Measurements from ENCODE around the gene AGMO. TPM values are rescaled to one million over a fixed set of nuclear protein-coding genes. Genes with fewer than 3 reads are reported as not detected.

The AGMO gene
- total RNA-seq, 2 donors from 2014 or later = 0.27 to 13.5 TPM

GRCh38 chr7:15367897-15368296 is 193.9 kb downstream of the AGMO start:
- Histone ChIP-seq H3K4me1 (replicated peaks) (no peaks in the 10 kb centered on the region), H3K36me3 (no peaks in the 10 kb centered on the region), H3K4me3 (no peak overlapping the region), H3K9me3 (no peaks in the 10 kb centered on the region), H3K27me3 (replicated peaks; ENCODE audit: insufficient read depth) (no peaks in the 10 kb centered on the region), H3K27ac (no peak overlapping the region)
- intact Hi-C loops (cut with DNase I) = no loop called here
- DNase-seq (ENCODE audit: low spot score) = no peak
- WGBS = 86% methylated on average over 3 of the region's 3 CpGs
- TF ChIP-seq POLR2A (IDR thresholded peaks at IDR 0.05) (no peak), CTCF (IDR thresholded peaks at IDR 0.05) (no peak), POLR2AphosphoS5 (IDR thresholded peaks at IDR 0.05) (no peak)

DNA sequence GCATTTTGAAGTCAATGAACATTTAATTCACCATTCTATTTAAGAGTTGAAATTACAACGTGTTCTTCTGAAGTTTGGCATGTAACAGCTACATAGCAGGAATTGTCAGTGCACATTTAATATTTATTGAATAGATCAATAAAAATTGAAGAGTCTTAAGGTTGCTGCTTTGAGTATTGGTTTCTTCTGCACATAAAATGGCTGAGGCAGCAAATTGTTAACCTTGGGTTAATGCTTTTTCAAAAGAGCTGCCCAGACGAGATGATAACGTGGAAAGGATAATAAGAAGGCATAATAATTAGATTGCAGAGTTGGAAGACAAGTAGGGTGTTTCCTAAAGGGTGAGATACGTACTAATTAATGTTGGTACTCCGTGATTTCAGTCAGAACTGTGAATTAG is 203.7 kb downstream of the AGMO start:
- H3K4me3 ChIP-seq = no peak overlapping the region
- no peak for DNase-seq (ENCODE audit: low spot score)
- no peaks in the 10 kb centered on the region for H3K9me3 ChIP-seq
- H3K27ac ChIP-seq = no peak overlapping the region
- no peaks in the 10 kb centered on the region for H3K36me3 ChIP-seq
- WGBS = 76% methylated on average over 5 of the region's 5 CpGs
- no peaks in the 10 kb centered on the region for H3K4me1 ChIP-seq (replicated peaks)
- no peak for TF ChIP-seq CTCF (IDR thresholded peaks at IDR 0.05)
- no peak for TF ChIP-seq POLR2AphosphoS5 (IDR thresholded peaks at IDR 0.05)
- TF ChIP-seq POLR2A (IDR thresholded peaks at IDR 0.05) = no peak
- intact Hi-C loops (cut with DNase I) = no loop called here
- no peaks in the 10 kb centered on the region for H3K27me3 ChIP-seq (replicated peaks; ENCODE audit: insufficient read depth)

DNA sequence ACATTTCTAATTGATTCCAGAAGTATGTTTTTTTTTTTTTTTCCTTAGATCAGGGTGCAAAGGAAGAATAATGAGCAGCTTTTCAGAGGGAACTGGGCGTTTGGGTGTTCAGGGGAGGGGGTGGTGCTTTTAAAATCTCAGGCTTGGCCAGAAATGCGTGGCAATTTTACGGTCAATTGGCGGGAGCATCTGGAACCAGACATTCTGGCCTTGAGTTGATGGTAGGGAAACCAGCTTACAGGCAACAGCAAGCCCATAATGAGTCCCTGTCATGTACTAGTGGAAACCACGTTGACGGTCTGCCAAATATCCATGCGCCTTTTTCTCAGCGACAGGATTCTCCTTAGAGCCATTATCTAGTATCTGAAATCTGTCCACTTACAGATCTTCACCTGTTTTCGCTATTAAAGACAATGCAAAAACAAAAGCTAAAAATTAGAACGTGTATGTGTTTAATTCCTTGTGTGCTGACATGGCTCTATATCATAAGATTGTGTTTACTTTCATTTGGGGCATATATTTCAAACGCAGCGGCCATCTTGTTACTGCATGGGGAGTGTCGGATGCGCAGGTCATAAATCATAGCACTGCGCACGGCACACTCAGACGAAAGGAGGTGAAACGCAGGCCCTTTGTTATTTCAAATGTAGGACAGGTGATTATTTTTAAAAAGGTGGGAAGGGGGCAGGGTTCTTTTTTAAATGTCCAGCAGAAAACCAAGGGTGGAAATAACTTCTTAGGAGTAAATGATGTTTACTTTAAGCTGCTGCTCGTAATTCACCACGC is 209.2 kb downstream of the AGMO start:
- no peak overlapping the region for H3K27ac ChIP-seq
- no peaks in the 10 kb centered on the region for H3K36me3 ChIP-seq
- 64% methylated on average over 20 of the region's 20 CpGs for WGBS
- no peaks in the 10 kb centered on the region for H3K4me1 ChIP-seq (replicated peaks)
- no peaks in the 10 kb centered on the region for H3K9me3 ChIP-seq
- no peaks in the 10 kb centered on the region for H3K27me3 ChIP-seq (replicated peaks; ENCODE audit: insufficient read depth)
- intact Hi-C loops (cut with DNase I) = no loop called here
- H3K4me3 ChIP-seq = no peak overlapping the region
- TF ChIP-seq CTCF (IDR thresholded peaks at IDR 0.05) = no peak
- no peak for TF ChIP-seq POLR2A (IDR thresholded peaks at IDR 0.05)
- TF ChIP-seq POLR2AphosphoS5 (IDR thresholded peaks at IDR 0.05) = no peak
- no peak for DNase-seq (ENCODE audit: low spot score)

DNA sequence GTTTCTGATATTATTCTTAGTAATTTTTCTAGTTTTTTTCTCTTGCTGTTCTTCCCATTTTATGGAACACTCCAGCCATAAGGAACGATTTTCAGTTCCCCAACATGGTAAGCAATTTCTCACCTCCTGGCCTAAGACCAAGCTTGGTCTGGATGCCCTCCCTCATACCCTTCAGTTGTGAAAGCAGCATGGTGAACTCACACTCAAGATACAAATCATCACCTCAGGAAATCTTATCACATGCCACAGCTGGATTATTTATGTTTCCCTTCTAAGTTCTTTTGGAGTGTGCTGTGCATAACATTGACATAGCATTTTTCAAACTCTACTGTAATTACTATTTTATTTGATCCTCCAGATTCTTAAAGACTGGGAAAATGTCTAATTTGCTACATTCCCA is 216.6 kb downstream of the AGMO start:
- no peak for DNase-seq (ENCODE audit: low spot score)
- Histone ChIP-seq H3K9me3 (no peaks in the 10 kb centered on the region), H3K36me3 (no peaks in the 10 kb centered on the region), H3K4me1 (replicated peaks) (no peaks in the 10 kb centered on the region), H3K27me3 (replicated peaks; ENCODE audit: insufficient read depth) (no peaks in the 10 kb centered on the region), H3K27ac (no peak overlapping the region), H3K4me3 (no peak overlapping the region)
- TF ChIP-seq POLR2AphosphoS5 (IDR thresholded peaks at IDR 0.05) (no peak), CTCF (IDR thresholded peaks at IDR 0.05) (no peak), POLR2A (IDR thresholded peaks at IDR 0.05) (no peak)
- intact Hi-C loops (cut with DNase I) = no loop called here
- 70% methylated on average over 1 of the region's 1 CpG for WGBS

DNA sequence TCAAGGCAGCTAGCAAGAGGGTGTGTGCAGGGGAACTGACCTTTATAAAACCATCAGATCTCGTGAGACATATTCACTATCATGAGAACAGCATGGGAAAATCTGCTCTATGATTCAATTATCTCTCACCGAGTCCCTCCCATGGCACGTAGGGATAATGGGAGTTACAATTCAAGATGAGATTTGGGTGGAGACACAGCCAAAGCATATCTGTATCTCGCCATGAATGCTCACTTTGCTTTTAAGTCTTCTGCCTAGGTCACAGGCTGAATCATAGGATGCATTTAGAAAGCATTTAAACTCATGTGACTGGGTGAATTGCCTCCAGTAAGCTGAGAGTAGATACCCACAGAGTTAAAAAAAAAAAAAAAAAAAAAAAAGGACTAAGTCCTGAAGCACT is 220.0 kb downstream of the AGMO start:
- no peaks in the 10 kb centered on the region for H3K4me1 ChIP-seq (replicated peaks)
- TF ChIP-seq POLR2AphosphoS5 (IDR thresholded peaks at IDR 0.05) (no peak), CTCF (IDR thresholded peaks at IDR 0.05) (no peak), POLR2A (IDR thresholded peaks at IDR 0.05) (no peak)
- H3K4me3 ChIP-seq = no peak overlapping the region
- WGBS = 83% methylated on average over 4 of the region's 4 CpGs
- H3K27ac ChIP-seq = no peak overlapping the region
- intact Hi-C loops (cut with DNase I) = no loop called here
- H3K9me3 ChIP-seq = no peaks in the 10 kb centered on the region
- H3K27me3 ChIP-seq (replicated peaks; ENCODE audit: insufficient read depth) = no peaks in the 10 kb centered on the region
- H3K36me3 ChIP-seq = no peaks in the 10 kb centered on the region
- no peak for DNase-seq (ENCODE audit: low spot score)

All from prostate gland (tissue), 2 donors.